M059J (cell line): ENCODE results near the gene IQGAP2. TPM values are rescaled to one million over a fixed set of nuclear protein-coding genes. Genes with fewer than 3 reads are reported as not detected.

Experiments
- DNase-seq: peaks from one replicate; pipeline ENCODE4 v3.0.0-alpha.2; 2012; ENCODE audit warnings: low read depth
- total RNA-seq: library from RNA; depleted of rRNA; stranded (reverse); fragments of >200 nt; shearing (Covaris generic); gene quantifications from 2 replicates; pipeline ENCODE4 v1.2.3, GENCODE V29; 2014

IQGAP2 gene
- total RNA-seq, 1 experiment from 2014 or later: 0.52 TPM

GRCh38 chr5:76383126-76383832 is 19.8 kb upstream of the IQGAP2 start:
- no peak for DNase-seq

GRCh38 chr5:76384189-76384588 is 18.9 kb upstream of the IQGAP2 start:
- no peak for DNase-seq

GRCh38 chr5:76384705-76385104 is 18.4 kb upstream of the IQGAP2 start:
- no peak for DNase-seq

- no peak for DNase-seq
Observed at GRCh38 chr5:76385540-76385939, 17.5 kb upstream of the IQGAP2 start.

GRCh38 chr5:76386360-76386759 is 16.7 kb upstream of the IQGAP2 start:
- DNase-seq: no peak

GRCh38 chr5:76388236-76388635 is 14.8 kb upstream of the IQGAP2 start:
- no peak for DNase-seq

- DNase-seq: no peak
Observed at GRCh38 chr5:76388791-76389512, 14.1 kb upstream of the IQGAP2 start.

GRCh38 chr5:76389513-76390154 is 13.5 kb upstream of the IQGAP2 start:
- no peak for DNase-seq

- DNase-seq: no peak
Observed at GRCh38 chr5:76391014-76391413, 12.1 kb upstream of the IQGAP2 start.

GRCh38 chr5:76393035-76393680 is 9.9 kb upstream of the IQGAP2 start:
- DNase-seq: no peak

GRCh38 chr5:76397200-76397599 is 5.9 kb upstream of the IQGAP2 start:
- DNase-seq: no peak

GRCh38 chr5:76399268-76399667 is 3.8 kb upstream of the IQGAP2 start:
- no peak for DNase-seq

- no peak for DNase-seq
Observed at GRCh38 chr5:76400466-76400865, 2.6 kb upstream of the IQGAP2 start.

- no peak for DNase-seq
Observed at GRCh38 chr5:76401801-76402250, 1.3 kb upstream of the IQGAP2 start.

- DNase-seq: no peak
Observed at GRCh38 chr5:76402251-76402885, 717 bp upstream of the IQGAP2 start.

GRCh38 chr5:76403766-76404222 is 709 bp downstream of the IQGAP2 start:
- no peak for DNase-seq

GRCh38 chr5:76404223-76405211 is 1.4 kb downstream of the IQGAP2 start:
- DNase-seq: no peak

GRCh38 chr5:76406014-76406413 is 2.9 kb downstream of the IQGAP2 start:
- no peak for DNase-seq

- no peak for DNase-seq
Observed at GRCh38 chr5:76406673-76407072, 3.6 kb downstream of the IQGAP2 start.

GRCh38 chr5:76408104-76408654 is 5.1 kb downstream of the IQGAP2 start:
- DNase-seq: no peak
